GM21515 (cell line): ENCODE results near the gene TBC1D13.
"Not testable (repeated sequence)": the region's sequence is repeated elsewhere in the genome, so short reads cannot be mapped to it uniquely, and the experiment has no call there.

Source experiments
- ATAC-seq: cut with Tn5 transposase; IDR thresholded peaks from one replicate; pipeline ENCODE4 v1.9.1; 2021; ENCODE audit not compliant: unreplicated experiment

TBC1D13 gene

DNA sequence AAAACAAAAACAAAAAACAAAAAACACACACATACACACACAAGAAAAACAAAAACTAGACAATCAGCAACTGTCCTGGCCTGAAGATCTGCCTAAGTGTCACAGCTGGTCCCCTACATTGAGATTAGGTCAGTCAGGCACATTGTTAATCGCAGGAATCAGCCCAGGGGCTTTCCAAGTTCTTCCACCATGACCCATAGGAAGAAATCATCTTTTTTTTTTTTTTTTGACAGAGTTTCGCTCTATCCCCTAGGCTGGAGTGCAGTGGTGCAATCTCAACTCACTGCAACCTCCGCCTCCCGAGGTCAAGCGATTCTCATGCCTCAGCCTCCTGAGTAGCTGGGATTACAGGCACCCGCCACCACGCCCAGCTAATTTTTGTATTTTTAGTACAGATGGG, 56.1 kb downstream of the TBC1D13 start:
- not testable (repeated sequence) for ATAC-seq

DNA sequence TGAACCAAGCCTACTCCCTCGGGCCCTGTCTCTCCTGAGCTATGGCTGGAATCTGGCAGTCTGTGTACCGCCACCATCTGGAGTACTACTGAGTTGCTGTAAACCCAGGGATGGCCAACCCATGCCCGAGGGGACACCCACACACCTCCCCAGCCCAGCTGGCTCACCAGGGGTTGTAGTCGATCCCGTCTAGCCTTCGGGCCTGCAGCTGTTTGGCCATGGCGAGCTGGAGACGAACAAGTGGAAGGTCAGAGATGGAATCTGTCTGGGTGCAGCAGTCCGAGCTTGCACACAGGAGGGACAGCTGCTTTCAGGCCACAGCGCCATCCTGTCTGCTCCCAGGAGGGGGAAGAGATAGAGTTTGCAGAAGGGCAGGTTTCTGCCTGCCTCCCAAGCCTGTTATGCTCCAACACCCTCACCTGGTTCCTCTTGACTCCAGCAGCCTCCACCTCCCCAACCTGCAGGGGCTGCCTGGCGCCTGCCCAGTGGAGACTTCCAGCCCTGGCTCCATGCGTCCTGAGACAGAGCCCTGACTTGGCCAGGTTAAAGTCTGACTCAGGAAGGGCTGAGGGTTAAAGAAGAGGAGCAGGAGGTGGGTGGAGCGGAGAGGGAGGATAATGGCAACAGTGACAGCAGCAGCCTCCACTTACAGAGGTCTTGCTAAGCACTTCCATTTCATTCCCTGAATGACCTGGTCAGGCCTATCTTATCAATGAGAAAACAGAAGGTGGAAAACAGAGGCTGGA, 58.3 kb downstream of the TBC1D13 start:
- ATAC-seq, result no peak

DNA sequence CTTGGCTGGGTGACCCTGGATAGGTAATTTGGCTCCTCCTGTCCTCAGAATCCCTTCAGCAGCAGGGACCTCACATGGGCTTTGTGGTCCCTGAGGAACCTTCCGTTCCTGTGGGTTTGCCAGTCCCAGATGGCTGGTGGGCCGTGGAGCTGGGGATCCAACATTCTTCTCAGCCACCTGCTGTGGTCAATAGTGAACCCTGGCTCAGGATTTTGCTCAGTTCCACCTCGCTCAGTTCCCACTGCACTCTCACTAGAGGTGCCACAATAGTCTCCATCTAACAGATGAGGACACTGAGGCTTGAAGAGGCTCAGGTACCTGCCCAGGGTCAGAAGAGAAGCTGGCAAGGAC, 59.6 kb downstream of the TBC1D13 start:
- ATAC-seq, result no peak

DNA sequence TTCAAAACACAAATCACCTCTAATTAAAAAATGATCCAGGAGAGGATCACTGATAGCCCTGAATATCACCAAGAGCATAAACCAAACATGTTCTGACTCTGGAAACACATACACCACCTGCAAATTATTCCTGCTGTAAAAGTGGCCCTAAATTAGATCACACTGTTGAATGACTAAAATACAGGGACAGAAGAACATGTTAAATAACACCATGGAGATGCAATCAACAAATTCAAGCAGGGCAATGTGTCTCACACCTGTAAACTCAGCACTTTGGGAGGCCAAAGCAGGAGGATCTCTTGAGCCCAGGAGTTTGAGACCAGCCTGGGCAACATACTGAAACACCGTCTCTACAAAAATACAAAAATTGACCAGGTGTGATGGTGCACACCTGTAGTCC, 60.8 kb downstream of the TBC1D13 start:
- no peak for ATAC-seq

DNA sequence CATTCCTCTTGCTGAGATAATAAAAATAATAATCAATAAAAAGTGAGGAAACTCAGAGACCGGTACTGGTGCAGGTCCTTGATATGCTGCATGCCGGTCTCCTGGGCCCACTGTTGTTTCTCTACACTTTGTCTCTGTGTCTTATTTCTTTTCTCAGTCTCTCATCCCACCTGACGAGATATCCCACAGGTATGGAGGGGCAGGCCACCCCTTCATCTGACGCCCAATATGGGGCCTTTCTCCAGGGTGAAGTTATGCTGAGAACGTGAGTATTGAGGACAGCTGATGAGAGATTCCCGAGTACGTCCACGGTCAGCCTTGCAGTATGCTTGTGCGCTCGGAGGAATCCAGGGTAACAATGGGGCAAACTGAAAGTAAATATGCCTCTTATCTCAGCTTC, 64.0 kb downstream of the TBC1D13 start:
- ATAC-seq, result not testable (repeated sequence)

DNA sequence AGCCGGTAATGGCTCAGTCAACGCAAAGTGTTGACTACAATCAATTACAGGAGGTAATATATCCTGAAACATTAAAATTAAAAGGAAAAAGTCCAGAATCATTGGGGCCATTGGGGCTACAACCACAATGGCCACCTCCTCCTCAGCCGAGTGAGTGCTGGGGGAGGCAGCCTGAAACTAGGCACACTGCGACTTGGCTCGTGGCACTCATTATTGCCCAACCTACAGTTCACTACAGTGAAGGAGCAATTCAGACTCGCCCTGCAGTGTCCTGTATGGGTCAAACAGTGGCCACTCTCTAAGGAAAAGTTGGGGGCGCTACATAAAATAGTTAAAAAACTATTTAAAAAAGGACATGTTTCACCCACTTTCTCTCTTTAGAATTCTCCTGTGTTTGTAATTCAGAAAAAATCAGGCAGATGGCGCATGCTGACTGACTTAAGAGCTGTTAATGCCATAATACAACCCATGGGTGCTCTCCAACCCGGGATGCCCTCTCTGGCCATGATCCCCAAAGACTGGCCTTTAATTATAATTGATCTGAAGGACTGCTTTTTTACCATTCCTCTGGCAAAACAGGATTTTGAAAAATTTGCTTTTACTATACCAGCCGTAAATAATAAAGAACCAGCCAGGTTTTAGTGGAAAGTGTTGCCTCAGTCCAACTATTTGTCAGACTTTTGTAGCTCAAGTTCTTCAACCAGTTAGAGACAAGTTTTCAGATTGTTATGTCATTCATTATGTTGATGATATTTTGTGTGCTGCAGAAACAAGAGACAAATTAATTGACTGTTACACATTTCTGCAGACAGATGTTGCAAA, 64.9 kb downstream of the TBC1D13 start:
- ATAC-seq, result not testable (repeated sequence)

DNA sequence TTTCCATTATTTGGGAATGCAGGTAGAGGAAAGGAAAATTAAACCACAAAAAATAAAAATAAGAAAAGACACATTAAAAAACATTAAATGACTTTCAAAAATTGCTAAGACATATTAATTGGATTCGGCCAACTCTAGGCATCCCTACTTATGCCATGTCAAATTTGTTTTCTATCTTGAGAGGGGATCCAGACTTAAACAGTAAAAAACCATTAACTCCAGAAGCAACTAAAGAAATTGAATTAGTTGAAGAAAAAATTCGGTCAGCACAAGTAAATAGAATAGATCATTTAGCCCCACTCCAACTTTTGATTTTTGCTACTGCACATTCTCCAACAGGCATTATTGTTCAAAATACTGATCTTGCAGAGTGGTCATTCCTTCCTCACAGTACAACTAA, 65.6 kb downstream of the TBC1D13 start:
- ATAC-seq, result not testable (repeated sequence)

DNA sequence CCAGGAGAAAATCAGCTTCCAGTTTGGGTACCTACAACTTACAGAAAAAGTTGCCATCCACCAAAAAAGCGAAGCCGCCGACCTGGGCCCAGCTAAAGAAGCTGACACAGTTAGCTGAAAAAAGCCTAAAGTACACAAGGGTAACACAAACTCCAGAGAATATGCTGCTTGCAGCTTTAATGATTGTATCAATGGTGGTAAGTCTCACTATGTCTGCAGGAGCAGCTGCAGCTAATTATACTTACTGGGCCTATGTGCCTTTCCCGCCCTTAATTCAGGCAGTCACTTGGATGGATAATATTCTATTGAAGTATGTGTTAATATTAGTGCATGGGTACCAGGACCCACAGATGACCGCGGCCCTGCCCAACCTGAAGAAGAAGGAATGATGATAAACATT, 67.4 kb downstream of the TBC1D13 start:
- not testable (repeated sequence) for ATAC-seq

DNA sequence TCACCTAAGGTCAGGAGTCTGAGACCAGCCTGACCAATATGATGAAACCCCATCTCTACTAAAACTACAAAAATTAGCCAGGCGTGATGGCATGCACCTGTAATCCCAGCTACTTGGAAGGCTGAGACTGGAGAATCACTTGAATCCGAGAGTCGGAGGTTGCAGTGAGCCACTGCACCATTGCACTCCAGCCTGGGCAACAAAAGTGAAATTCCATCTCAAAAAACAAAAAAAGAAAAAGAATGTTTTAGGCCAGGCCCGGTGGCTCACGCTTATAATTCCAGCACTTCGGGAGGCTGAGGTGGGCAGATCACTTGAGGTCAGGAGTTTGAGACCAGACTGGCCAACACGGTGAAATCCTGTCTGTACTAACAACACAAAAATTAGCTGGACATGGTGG, 71.4 kb downstream of the TBC1D13 start:
- not testable (repeated sequence) for ATAC-seq
